ENCODE data around the gene DENND5A.
A peak's percentile ranks its signal among the peaks of the same experiment; 100 is the strongest.
"Not testable (repeated sequence)": the region's sequence is repeated elsewhere in the genome, so short reads cannot be mapped to it uniquely, and the experiment has no call there.

Gene DENND5A

DNA sequence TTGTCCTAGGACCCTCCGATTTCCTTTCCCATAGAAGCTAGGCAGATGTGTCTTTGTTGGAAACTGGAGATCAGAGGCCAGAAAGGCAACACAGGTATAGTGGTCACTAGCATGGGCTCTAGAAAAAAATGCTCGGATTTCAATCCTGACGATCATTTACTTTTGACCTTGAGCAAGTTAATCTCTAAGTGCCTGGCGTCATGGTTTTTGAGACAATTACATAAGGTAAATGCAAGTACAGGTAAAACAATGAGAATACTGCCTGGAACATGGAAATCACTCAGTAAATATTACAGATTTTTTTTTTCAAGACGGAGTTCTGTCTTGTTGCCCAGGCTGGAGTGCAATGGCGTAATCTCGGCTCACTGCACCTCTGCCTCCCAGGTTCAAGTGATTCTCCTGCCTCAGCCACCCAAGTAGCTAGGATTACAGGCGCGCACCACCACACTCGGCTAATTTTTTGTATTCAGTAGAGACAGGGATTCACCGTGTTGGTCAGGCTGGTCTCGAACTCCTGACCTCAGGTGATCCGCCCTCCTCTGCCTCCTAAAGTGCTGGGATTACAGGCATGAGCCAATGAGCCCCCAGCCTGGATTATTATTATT is 1.1 kb upstream of the DENND5A start:
- no peak overlapping the region for H3K27ac ChIP-seq

DNA sequence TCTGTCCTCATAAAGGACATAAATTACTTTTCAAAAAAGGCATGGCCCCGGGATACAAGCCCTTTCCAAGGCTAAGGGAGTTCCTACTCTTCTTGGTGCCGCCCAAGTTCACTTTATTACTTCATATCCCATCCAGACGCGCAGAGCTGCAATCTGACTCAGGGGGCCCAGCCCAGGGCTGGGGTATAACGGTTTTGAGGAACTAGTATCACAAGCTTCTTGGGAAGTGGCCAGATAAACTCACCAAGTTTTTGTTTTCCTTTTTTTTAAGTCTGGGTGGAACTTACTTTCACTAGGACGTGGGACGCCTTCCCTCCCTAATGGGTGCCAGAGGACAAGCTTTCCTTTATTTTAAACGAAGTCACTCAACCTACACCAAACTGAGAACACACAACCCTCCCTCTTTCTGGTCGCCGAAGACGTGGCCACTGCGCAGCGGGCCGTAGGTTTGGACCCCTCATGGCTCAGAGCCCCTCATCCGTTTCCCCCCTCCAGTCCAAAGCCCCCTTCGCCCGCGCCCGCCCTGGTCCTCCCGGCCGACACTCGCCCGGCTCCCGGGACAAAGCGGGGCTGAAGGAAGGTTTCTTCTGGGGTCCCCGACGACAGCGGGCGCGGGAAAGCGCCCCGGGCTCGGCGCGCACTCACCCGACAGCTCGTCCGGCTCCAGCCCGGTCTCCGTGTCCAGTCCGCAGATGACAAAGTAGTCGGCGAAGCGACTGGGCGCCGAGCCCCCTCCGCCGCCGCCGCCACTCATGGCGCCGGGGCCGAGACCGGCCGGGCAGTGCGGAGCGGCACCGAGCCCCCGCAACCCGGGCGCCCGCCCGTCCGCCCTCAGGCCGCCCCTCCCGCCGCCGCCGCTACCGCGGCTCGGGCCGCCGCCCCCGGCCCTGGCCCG is 587 bp downstream of the DENND5A start:
- peak; percentile 22 for DNase-seq (ENCODE audit: low read depth, low spot score)
- H3K27ac ChIP-seq = no peak overlapping the region

More for the DNA sequence above, 1.1 kb upstream of the DENND5A start:
- no peak for DNase-seq (ENCODE audit: low read depth, low spot score)

- no peak for DNase-seq (ENCODE audit: low read depth, low spot score)
- H3K27ac ChIP-seq = no peak overlapping the region
Measured at GRCh38 chr11:9263840-9264315, 1.3 kb downstream of the DENND5A start.

DNA sequence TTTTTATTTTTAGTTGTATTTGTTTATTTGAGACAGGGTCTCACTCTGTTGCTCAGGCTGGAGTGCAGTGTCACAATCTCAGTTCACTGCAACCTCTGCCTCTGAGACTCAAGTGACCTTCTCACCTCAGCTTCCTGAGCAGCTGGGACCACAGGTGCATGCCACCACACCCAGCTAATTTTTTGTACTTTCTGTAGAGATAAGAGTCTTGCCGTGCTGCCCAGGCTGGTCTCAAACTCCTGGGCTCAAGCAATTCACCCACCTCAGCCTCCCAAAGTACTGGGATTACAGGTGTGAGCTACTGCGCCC is 4.4 kb downstream of the DENND5A start:
- H3K27ac ChIP-seq; DNase-seq (ENCODE audit: low read depth, low spot score): not testable (repeated sequence)

GRCh38 chr11:9259981-9260837 is 4.9 kb downstream of the DENND5A start:
- no peak overlapping the region for H3K27ac ChIP-seq
- no peak for DNase-seq (ENCODE audit: low read depth, low spot score)

GRCh38 chr11:9258279-9258678 is 6.9 kb downstream of the DENND5A start:
- DNase-seq (ENCODE audit: low read depth, low spot score); H3K27ac ChIP-seq: not testable (repeated sequence)

DNA sequence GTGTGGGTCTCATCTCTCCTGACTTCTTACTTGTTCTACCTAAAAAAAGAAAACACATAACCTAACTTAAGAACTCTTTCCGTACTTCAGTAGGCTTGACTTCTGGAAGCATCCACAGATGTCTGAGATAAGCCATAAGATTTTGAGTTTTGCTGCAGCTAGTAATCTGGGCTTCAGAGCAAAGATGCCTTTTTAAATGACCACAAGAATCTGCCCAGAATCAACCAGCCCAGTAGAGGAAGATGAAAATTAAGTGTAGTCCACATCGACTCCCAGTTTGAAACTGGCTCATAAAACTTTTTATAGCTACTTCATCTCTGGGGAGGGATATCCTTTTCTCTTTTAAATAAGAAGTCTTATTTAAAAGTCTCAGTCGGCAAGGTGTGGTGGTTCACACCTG is 10.7 kb downstream of the DENND5A start:
- no peak overlapping the region for H3K27ac ChIP-seq

DNA sequence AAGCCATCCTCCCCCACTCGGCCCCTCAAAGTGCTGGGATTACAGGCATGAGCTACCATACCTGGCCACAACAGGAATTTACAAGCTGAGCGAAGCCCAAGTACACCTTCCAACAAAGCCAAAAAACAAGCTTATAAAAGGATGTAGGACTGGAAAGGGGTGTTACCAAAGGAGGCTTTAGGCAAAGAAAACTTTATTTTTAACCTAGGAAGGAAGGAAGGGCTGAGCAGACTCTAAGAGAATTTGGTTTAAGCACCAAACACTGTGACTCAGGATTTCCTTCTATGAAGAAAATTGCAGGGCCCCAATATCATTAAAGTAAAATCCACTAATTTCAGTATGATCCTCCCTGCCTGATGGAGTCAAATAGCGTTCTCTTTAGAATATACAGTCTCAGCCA is 12.1 kb downstream of the DENND5A start:
- no peak overlapping the region for H3K27ac ChIP-seq

More for the DNA sequence above, 10.7 kb downstream of the DENND5A start:
- DNase-seq (ENCODE audit: low read depth, low spot score) = no peak

DNA sequence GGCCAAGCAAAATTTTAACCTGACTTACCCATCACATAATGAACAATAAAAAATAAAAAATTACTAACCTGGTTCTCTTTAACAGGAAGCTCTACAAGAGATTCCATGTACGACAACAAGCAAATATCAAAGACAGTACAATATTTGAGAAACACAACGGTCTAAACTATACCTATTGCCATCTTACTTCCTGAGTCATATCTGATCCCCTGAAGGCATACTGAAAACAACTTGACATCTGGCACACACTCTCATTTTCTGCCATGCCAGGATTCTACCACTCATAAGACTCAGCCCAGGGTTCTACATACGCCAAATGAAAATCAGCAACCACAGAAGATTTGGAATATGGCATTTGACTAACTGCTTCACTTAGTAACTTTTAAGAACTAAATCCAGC is 13.8 kb downstream of the DENND5A start:
- no peak for DNase-seq (ENCODE audit: low read depth, low spot score)
- no peak overlapping the region for H3K27ac ChIP-seq

More for the DNA sequence above, 12.1 kb downstream of the DENND5A start:
- DNase-seq (ENCODE audit: low read depth, low spot score) = no peak

GRCh38 chr11:9250139-9250582 is 15.0 kb downstream of the DENND5A start:
- H3K27ac ChIP-seq = no peak overlapping the region
- DNase-seq (ENCODE audit: low read depth, low spot score) = no peak

DNA sequence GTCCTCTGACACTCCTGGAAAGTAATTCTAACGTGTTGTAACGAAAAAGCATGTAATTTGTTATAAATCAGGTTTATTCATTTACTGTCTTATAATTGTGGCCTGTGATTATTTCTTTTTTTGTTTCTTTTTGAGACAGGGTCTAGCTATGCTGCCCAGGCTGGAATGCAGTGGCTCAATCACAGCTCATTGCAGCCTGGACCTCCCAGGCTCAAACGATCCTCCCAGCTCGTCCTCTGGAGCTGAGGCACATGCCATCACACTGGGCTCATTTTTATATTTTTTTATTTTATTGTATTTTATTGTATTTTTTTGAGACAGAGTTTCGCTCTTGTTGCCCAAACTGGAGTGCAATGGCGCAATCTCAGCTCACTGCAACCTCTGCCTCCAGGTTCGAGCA is 15.9 kb downstream of the DENND5A start:
- no peak overlapping the region for H3K27ac ChIP-seq
- DNase-seq (ENCODE audit: low read depth, low spot score) = no peak

DNA sequence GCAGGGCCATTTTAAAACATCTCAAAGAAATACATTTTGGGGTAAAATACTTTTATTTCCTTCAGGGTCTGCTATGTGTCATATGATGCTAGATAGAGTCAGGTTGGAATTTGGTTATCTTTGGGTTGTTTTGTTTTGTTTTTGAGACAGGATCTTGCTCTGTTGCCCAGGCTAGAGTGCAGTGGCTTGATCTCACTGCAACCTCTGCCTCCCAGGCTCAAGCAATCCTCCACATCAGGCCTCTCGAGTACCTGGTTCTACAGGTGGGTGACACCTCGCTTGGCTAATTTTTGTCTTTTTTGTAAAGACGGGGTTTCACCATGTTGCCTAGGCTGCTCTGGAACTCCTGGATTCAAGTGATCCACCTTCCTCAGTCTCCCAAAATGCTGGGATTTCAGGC is 17.3 kb downstream of the DENND5A start:
- no peak overlapping the region for H3K27ac ChIP-seq
- DNase-seq (ENCODE audit: low read depth, low spot score) = no peak

DNA sequence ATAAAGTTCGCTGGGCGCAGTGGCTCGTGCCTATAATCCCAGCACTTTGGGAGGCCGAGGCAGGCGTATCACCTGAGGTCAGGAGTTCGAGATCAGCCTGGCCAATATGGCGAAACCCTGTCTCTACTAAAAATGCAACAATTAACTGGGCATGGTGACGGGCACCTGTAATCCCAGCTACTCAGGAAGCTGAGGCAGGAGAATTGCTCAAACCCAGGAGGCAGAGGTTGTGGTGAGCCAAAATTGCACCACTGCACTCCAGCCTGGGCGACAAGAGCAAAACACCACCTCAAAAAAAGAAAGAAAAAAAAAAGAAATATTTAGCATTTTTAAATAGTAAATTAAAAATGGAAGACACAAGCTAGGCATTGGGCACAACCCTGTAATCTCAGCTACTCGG is 28.9 kb downstream of the DENND5A start:
- DNase-seq (ENCODE audit: low read depth, low spot score); H3K27ac ChIP-seq: not testable (repeated sequence)

GRCh38 chr11:9232482-9232881 is 32.7 kb downstream of the DENND5A start:
- no peak for DNase-seq (ENCODE audit: low read depth, low spot score)
- H3K27ac ChIP-seq = no peak overlapping the region

DNA sequence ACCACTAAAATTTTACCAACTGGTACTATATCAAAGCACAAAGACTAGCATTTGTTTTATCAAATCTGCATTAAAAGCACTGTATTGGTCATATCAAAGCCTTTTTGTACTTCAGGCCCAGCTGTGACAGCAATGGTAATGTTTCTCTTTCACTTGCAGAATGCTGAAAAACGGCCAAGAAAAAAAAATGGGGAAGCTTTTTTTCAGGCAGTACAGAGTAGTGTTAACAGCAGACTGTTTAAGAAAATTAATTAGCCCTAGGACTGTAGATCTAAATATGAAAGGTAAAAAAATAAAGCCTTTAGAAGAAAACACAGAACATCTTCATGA is 33.3 kb downstream of the DENND5A start:
- H3K27ac ChIP-seq = no peak overlapping the region
- DNase-seq (ENCODE audit: low read depth, low spot score) = no peak

GRCh38 chr11:9230296-9230695 is 34.9 kb downstream of the DENND5A start:
- no peak for DNase-seq (ENCODE audit: low read depth, low spot score)
- no peak overlapping the region for H3K27ac ChIP-seq

- DNase-seq (ENCODE audit: low read depth, low spot score) = no peak
- H3K27ac ChIP-seq = no peak overlapping the region
Measured at GRCh38 chr11:9228091-9228490, 37.1 kb downstream of the DENND5A start.

GRCh38 chr11:9225748-9226298 is 39.3 kb downstream of the DENND5A start:
- DNase-seq (ENCODE audit: low read depth, low spot score) = no peak
- no peak overlapping the region for H3K27ac ChIP-seq

DNA sequence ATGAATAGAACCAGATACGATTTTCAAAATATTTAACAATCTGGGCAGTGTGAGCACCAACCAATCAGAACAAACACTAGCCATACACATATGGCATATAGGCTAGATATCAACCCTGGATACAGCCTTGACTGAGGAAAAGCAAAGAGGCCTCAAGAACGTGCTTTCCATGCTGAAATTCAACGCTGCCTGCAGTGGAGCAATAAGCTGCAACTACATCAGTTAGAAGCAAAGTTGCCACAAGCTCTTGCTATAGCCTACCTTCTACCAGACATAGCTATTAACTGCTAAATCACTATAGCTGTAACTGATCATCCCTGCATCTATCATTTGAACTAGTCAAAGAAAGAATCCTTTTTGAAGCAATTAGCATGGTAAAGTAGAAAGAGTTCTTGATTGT is 42.5 kb downstream of the DENND5A start:
- DNase-seq (ENCODE audit: low read depth, low spot score) = no peak
- no peak overlapping the region for H3K27ac ChIP-seq

DNA sequence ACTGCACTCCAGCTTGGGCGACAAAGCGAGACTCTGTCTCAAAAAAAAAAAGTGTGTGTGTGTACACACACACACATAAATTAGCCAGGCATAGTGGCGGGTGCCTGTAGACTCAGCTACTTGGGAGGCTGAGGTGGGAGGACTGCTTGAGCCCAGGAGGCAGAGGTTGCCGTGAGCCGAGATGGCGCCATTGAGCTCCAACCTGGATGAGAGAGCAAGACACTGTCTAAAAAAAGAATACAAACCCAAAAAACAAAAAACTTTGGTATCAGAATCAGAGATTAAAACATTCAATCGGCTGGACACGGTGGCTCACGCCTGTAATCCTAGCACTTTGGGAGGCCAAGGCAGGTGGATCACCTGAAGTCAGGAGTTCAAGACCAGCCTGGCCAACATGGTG is 44.3 kb downstream of the DENND5A start:
- H3K27ac ChIP-seq; DNase-seq (ENCODE audit: low read depth, low spot score): not testable (repeated sequence)

DNA sequence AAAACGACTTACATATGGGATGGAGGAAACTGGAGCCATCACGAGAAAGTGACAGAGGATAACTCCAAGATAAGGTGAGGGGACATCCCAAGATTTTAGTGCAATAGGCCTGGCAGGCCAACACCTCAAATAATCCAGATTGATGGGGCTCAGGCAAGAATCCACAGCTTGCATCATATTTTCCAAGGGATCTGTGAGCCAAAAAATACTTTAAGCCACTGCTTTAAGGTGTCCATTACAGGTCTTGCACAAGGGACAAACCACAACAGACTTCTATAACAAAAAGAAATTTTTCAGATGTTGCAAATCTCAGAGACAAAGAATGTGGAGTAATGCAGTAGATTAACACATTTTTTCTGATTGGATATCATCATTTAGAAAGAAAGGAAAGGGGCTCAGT is 45.6 kb downstream of the DENND5A start:
- no peak for DNase-seq (ENCODE audit: low read depth, low spot score)
- H3K27ac ChIP-seq = no peak overlapping the region

Data from epithelial cell of prostate (primary cell).